Gastroesophageal sphincter (tissue), 3 donors: Measurements from ENCODE around the gene TOM1L2.

ENCODE experiments used
- CTCF ChIP-seq, 4 experiments: fragments of 200-600 bp in 2 of 4; fragments of 450-650 bp in 2 of 4; sonication (generic) in 1 of 4; IDR thresholded peaks; one replicate each; pipeline ENCODE4 v1.5.1; 2017 to 2019; ENCODE audit warnings: antibody characterized with exemption in 4 of 4, mild to moderate bottlenecking in 2 of 4, moderate library complexity in 2 of 4
- EP300 ChIP-seq: sonication (generic); formaldehyde crosslinking; IDR thresholded peaks from one replicate; pipeline ENCODE4 v1.6.1; 2017; ENCODE audit warnings: antibody characterized with exemption, mild to moderate bottlenecking
- POLR2A ChIP-seq, 2 donors: fragments of 450-650 bp; IDR thresholded peaks; one replicate each; pipeline ENCODE4 v1.6.1; 2017; ENCODE audit warnings: antibody characterized with exemption in 2 of 2, mild to moderate bottlenecking in 2 of 2, moderate library complexity in 1 of 2

GRCh38 chr17:17926840-17927449 is 45.3 kb downstream of the TOM1L2 start:
- TF ChIP-seq POLR2A (IDR thresholded peaks at IDR 0.05) = no peak
- TF ChIP-seq CTCF (IDR thresholded peaks at IDR 0.05) = no peak
- TF ChIP-seq EP300 = no peak
